GM20431 (cell line): ENCODE measurements around the gene FLT1.

Experiments used
- in situ Hi-C: fragments of 300-500 bp; cut with MseI, MboI; formaldehyde crosslinking; loops from one replicate; pipeline ENCODE4 v1.15.0; 2020; ENCODE audit warnings: low sequenced_read_pairs; ENCODE audit not compliant: unreplicated experiment

The FLT1 gene, protein sequence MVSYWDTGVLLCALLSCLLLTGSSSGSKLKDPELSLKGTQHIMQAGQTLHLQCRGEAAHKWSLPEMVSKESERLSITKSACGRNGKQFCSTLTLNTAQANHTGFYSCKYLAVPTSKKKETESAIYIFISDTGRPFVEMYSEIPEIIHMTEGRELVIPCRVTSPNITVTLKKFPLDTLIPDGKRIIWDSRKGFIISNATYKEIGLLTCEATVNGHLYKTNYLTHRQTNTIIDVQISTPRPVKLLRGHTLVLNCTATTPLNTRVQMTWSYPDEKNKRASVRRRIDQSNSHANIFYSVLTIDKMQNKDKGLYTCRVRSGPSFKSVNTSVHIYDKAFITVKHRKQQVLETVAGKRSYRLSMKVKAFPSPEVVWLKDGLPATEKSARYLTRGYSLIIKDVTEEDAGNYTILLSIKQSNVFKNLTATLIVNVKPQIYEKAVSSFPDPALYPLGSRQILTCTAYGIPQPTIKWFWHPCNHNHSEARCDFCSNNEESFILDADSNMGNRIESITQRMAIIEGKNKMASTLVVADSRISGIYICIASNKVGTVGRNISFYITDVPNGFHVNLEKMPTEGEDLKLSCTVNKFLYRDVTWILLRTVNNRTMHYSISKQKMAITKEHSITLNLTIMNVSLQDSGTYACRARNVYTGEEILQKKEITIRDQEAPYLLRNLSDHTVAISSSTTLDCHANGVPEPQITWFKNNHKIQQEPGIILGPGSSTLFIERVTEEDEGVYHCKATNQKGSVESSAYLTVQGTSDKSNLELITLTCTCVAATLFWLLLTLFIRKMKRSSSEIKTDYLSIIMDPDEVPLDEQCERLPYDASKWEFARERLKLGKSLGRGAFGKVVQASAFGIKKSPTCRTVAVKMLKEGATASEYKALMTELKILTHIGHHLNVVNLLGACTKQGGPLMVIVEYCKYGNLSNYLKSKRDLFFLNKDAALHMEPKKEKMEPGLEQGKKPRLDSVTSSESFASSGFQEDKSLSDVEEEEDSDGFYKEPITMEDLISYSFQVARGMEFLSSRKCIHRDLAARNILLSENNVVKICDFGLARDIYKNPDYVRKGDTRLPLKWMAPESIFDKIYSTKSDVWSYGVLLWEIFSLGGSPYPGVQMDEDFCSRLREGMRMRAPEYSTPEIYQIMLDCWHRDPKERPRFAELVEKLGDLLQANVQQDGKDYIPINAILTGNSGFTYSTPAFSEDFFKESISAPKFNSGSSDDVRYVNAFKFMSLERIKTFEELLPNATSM (N-terminal part only)

DNA sequence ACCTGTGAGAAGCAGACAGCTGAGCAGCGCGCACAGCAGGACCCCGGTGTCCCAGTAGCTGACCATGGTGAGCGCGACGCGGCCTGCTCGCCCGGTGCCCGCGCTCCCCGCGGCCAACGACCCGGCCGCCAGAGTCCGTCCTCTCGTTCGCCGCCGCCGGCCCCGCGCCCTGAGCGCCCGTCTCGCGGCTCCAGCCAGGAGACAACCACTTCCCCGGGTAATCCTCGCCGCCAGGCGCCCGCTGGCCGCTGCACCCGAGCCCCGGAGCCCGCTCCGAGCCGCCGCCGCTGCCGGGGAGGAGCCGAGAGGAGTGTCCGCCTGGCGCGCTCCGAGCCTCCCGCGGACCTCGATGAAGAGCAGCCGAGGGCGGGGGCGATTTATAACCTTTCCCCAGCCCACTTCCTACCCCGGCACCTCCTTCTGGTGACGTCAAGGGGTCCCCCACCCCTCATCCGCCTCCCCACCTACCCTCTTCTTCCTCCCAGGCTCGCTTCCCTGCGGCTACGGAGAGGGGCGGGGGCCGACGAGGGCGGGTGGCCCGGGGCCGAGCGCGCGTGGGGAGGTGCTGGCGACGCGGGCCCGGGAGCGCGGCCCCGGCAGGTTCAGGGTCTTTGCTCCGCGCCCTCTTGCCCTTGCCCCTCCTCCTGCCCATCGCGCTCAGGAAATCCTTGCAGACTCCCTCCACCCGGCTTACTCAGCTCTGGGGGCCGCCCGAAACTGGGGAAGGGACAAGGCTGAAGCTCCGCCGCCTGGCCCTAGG, at the start of gene FLT1:
Gene FLT1 (minus strand): TSS at position 351 of the 760 bp plus-strand sequence. CDS start 285 bp downstream, at position 66.
- in situ Hi-C loops: no loop called here

DNA sequence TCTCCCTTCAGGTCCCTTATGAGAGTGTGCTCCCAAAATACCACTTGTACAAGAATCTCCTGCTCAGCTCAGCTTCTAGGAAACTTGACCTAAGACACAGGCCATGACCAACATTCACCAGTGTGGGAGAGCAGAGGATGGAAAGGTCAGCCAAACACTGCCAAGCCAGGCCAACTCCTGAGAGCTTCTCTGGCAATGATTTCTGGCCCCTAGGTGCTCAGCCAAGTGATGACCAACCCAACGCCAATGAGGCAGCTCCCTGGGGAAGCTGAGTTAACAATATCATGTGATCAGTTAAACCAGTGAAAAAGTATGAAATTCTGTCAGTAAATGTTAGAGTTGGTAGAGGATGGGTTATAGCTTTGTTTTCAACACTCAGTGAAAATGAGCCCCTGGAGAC, 49.1 kb upstream of the FLT1 start:
- in situ Hi-C loops: no loop called here

DNA sequence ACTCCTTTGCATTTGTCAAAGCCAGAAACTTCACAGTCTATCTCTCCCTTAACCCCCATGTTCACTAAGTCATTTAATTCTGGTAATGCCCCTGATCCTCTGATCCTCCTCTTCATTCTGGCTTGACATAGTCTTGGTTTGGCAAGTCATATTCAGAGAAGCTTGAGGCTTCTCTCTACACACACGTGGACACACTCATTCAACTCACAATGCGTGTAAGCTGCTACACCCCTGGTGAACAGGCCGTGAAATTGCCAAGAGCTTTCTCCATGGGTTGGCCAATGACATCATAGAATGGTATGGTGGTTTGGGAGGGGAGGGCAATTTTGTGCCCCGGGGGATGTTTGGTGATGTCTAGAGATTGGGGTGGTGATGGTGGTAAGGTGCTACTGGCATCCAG, 47.9 kb upstream of the FLT1 start:
- in situ Hi-C loops: no loop called here

DNA sequence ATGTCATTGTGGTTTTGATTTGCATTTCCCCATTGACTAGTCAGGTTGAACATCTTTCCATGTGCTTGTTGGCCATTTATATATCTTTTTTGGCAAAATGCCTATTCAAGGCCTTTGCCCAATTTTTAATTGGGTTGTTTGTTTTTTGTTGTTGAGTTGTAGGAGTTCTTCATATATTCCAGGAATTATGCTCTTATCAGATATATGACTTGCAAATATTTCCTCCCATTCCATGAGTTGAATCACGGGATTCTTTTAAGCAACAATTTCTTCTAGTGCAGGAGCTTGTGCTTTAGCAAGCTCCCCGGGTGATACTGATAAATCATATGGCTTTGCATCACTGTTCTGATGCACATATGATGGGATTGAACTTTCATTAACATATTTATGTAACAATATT, 47.0 kb upstream of the FLT1 start:
- in situ Hi-C loops: no loop called here

DNA sequence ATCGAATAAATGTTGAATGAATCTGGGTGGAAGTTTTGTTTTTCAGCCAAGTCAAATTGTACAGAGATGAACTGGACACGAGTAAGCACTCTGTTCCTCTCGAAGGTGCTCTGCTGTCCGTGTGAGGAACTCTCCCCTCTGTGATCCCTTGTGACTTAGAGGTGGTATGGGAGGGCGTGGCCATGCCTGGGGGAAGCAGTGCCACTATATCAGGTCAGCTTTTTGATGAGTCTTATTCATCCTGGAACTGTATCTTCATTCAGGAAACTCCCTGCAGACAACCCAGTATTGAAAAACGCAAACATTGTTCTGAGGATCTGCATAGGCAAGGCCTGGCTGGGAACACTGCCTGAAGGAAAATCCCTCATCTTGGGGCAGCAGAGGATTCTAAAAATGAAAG, 45.7 kb upstream of the FLT1 start:
- in situ Hi-C loops: no loop called here

DNA sequence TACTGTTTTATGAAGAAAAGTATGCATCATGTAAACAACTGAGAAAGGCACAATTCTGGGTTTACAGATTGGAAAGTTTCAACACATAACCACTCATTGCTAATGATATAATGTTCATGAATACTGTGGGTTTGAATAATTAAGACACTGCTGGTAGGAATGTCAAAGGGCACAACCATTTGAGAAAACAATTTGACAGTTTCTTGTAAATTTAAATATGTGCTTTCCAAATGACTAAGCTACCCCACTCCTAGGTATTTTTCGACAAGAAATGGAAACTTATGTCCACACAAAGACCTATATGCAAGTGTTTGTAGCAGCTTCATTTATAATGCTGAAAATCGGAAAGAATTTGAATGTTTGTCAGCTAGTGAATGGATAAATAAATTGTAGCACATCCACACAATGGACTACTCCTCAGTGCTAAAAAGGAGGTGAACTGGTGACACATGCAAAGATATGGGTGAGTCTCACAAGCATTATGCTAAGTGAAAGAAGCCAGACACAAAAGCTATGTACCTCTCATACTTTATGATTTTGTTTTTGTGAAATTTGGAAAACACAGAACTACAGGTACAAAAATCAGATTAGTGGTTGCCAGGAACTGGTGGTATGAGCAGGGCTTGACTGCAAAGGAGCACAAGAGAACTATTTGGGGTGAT, 44.8 kb upstream of the FLT1 start:
- in situ Hi-C loops: no loop called here

DNA sequence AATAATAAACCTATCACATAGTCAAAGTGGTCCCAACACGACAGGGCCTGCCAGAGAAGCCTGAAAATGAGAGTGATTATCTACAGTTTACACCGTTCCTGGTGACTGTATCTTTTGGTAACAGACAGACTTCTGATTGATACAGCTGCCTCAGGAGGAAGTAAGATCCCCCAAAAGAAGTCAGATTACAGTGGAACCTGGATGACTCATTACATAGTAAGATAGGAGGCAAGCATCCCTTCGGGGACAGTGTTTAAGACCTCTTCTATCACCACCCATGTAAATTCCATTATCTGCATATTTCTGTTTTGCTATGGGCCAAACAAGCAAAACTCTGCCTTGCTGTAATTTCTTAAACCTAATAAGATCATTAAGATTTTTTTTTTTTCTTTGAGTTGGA, 44.0 kb upstream of the FLT1 start:
- in situ Hi-C loops: no loop called here

DNA sequence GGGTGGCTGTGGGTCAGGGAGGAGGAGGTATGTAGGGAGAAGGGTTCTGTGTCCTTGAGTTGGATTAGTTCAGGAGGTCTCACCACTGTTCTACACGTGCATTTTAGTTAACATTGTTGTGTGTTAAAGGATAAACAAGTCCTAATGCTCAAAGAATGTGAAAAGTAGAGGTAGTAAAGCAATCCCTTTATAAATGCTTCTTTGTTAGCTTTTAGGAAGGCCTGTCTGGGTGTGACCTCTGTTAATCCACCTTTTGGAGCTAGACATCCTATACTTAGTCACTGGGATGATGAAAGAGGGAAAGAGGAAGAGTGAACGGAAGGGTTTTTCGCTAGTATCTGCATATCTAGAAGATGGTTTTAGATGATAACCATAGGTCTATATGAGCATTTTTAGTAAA, 42.2 kb upstream of the FLT1 start:
- in situ Hi-C loops: no loop called here

DNA sequence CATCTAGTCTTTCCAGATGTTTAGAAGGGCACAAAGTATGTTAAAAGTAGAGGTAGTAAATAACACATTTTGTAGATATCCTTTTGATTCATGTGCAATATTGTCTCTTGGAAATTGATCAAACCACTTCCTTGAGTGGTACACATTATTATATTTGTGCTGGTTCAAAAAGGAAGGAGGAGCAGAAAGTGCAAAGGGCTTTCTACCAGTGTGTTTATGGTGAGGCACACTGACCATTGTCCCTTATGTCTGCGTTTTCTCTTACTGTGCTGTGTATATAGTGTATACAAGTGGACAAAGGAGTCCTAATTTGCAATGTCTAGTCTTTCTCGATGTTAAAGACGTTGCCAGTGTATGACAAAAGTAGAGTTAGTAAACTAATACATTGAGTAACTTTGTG, 41.4 kb upstream of the FLT1 start:
- in situ Hi-C loops: no loop called here

DNA sequence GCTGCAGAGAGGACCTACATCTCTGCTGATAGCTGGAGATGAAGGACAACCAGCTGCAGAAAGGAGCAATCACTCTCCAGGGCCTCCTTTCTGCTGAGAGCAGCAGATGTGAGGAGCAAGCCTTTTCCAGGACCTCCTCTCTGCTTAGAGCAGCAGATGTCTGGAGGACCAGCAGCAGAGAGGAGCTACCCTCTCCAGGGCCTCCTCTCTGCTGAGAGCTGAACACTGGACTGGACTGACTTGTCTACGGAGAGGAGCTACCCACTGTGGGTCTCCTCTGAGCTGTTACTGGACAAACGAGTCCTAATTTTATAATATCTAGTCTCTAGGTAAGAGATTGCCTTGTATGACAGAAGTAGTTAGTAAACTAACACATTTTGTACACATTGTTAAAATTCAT, 40.8 kb upstream of the FLT1 start:
- in situ Hi-C loops: no loop called here

DNA sequence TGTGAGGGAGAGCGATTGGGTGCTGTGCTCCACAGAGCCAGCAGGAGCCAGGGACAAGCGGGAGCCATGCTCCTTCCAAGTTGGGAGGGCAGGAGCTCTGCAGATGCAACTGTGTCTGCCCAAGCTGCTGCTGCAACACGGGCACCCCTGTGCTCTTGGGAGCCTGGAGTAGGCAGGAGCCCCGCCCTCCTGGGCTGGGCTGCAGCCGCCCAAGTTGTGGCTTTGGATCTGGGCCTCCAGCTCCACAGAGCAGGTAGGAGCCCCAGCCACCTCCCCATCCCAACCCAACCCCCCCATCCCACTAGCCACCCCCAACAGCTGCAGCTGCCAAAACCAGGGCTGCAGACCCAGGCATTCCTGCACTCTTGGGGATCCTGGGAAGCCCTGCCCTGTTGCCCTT, 39.9 kb upstream of the FLT1 start:
- in situ Hi-C loops: no loop called here

DNA sequence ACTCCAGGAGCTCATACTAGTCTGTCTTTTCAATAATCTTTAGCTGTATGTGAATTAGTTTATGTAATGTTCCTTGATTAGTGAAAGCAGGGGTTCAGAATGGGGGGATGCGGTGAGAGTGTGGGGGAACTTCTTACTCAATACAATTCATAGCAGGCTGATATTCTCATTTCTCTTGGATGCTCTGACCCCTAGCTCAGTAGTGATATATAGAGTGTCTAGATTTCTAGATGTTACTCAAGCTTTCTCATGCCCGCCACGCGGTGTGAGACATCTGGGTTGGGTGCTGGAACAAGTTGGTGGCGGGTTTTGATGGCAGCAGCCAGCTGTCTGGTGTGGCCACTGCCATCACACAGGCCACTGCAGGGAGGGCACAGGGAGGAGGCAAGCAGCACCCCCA, 39.3 kb upstream of the FLT1 start:
- in situ Hi-C loops: no loop called here

DNA sequence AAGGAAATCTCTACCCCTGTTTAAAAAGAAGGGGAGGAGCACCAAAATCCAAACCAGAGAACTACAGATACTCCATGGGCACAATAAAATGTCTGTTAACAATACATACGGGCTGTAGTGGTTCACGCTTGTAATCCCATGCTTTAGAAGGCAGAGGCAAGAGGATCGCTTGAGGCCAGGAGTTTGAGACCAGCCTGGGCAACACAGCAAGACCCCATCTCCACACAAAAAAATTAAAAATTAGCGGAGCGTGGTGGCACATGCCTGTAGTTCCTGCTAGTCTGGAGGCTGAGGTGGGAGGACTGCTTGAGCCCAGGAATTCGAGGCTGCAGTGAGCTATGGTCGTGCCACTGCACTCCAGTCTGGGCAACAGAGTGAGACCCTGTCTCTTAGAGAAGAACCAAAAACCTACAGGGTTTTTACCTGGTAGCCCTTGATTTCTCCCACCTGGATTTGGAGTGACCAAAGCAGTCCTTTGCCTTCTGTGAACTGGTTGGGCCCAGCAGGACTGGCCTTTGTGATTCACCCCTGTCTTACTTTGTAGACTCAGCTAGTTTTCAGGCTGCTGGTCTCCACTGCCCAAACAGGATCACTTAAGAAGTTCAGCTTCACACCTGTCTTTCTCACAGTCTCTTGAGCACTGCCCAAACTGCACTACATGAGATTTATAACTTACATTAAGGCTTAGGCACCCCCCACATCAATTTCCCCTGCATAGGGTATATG, 38.7 kb upstream of the FLT1 start:
- in situ Hi-C loops: no loop called here

DNA sequence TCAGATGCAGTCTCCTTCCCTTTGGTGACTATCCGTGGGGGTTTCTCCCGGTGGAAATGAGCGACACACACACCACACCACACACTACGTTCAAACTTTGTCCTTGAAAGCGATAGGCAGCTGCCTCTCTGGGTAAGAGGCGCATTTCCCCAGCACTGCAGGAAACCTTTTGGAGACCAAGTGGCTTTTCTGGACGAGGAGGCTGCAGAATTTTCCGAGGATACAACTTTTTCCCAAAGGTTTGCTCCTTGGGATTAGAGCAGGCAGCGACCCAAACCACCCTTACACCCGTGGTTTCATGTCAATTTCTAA, 38.2 kb upstream of the FLT1 start:
- in situ Hi-C loops: no loop called here

DNA sequence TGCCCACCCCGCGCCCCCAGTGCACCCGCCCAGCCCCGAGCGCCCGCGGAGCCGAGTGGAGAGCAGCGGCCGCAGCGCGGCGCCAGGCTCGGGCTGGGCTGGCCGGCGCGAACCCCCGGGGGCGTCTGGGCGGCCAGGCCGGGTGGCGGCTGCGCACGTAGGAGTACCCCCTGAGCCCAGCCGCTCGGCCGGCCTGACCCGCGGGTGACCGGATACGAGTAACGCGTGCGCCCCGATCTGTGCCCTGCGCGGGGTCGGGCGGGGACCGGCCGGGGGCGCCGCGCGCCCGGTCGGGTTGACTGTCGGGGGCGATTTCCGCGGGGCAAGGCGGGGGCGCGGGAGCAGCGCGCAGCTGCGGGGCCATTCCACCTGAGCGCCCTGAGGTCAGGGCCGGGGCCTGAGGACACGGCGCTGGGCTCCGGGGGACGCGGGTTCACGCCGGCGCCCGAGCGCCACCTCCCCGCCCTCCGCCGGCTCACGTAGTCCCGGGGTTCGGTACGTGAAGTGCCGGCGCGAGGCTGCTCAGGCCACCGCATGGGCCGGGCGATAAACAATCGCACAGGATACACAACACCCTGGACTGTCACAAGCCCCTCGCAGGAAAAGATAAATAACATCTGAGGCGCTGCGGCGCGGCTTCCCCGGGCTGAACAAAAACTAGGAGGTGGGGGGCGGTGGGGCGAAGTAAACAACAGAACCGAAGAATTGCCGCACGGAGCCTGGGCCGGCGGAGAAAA, 37.6 kb upstream of the FLT1 start:
- in situ Hi-C loops: no loop called here

DNA sequence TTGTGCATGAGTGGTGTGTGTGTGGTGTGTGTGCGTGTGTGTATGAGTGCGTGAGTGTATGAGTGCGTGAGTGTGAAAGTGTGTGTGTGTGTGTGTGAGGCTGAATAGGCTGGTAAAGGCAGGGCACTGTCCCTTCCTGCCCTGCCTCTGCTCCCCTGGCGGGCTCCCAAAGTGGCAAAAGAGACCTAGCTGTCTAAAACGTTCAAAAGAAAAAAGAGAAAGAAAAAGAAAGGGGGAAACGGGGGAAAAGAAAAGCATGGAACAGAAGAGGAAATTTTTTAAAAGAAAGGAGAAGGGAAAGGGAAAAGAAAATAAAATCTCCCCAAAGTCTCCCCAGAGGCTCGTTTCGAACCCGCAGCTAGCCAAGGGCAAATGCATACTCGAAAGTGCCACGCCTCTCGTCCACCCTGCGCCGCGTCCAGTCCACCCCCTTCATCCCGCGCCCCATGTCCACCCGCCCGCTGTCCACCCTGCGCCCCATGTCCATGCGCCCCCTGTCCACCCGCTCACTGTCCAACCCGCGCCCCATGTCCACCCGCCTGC, 37.0 kb upstream of the FLT1 start:
- in situ Hi-C loops: no loop called here

DNA sequence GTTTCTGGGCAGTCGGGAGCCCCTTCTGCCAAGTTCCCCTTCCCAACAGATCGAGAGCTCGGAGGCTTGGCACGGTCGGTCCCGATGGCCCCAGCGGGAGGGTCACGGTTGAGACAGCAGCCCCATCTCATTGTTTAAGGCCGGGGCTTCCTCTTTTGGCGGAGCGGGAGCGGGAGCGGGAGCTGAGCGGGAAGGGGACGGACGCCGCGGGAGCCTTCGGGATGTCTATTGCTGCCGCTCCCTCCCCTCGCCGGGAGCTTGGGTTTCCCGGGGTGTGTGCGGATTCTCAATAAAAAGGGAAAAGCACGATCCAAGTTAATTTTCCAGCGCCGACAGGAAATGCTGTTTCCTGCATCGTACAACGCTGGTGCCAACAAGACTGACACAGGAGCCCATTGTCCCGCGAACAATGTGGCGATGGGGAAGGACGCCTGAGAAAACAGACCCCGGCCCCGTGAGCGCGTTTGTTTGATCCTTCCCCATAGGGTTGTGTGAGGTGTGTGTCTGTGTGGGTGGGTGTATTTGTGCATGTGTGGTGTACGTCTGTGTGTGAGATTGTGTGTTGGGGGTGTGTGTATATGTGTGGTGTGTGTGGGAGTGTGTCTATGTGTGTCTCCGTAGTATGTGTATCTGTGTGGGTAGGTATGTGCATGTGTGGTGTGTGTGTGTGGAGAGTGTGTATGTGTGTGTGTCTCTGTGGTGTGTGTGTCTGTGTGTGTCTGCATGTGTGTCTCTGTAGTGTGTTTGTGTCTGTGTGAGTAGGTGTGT, 36.3 kb upstream of the FLT1 start:
- in situ Hi-C loops: no loop called here
